CD4-positive, alpha-beta memory T cell (primary cell): ENCODE results near the gene SCN5A. TPM values are rescaled to one million over a fixed set of nuclear protein-coding genes. Genes with fewer than 3 reads are reported as not detected.

Experiments used
- CTCF ChIA-PET: fragments of 350-600 bp; sonication (Branson Sonifier 250); formaldehyde crosslinking; loops from one replicate; lab custom pipeline; 2021; ENCODE audit warnings: inconsistent platforms; ENCODE audit not compliant: partially characterized antibody; lab: Charles Lee
- POLR2A ChIA-PET: fragments of 350-600 bp; sonication (Branson Sonifier 250); formaldehyde crosslinking; loops from one replicate; lab custom pipeline; 2021; ENCODE audit not compliant: partially characterized antibody; lab: Charles Lee
- DNase-seq, 5 donors: peaks; one replicate each; pipeline versions ENCODE4 v3.0.0 to v3.0.0-alpha.2; 2020 to 2022; ENCODE audit warnings: mixed read lengths in 1 of 5
- H3K27ac ChIP-seq: one replicate; pipeline ENCODE4 v1.7.0; 2013; ENCODE audit warnings: low read depth, low read length
- H3K27me3 ChIP-seq: 2 replicates; pipeline ENCODE4 v1.7.0; 2013; ENCODE audit warnings: mild to moderate bottlenecking, low read length, moderate library complexity; ENCODE audit not compliant: insufficient read depth
- H3K36me3 ChIP-seq: 2 replicates; pipeline ENCODE4 v1.7.0; 2013; ENCODE audit warnings: mild to moderate bottlenecking, low read length, moderate library complexity; ENCODE audit not compliant: insufficient read depth
- H3K4me1 ChIP-seq: 2 replicates; pipeline ENCODE4 v1.7.0; 2013; ENCODE audit warnings: mild to moderate bottlenecking, low read length, moderate library complexity; ENCODE audit not compliant: insufficient read depth
- H3K4me3 ChIP-seq, 2 donors: one replicate each; pipeline ENCODE4 v1.7.0; 2013; ENCODE audit warnings: low read length in 2 of 2, mild to moderate bottlenecking in 1 of 2
- H3K9me3 ChIP-seq, 2 donors: one replicate each; pipeline ENCODE4 v1.7.0; 2013; ENCODE audit warnings: low read length in 2 of 2, control low read depth in 1 of 2; ENCODE audit not compliant: control insufficient read depth in 1 of 2
- H3K27ac Mint-ChIP-seq, 7 donors: one replicate each; pipeline ENCODE4 v1.8.0; 2020 to 2021; ENCODE audit warnings: mixed read lengths in 7 of 7, mild to moderate bottlenecking in 6 of 7, inconsistent platforms in 3 of 7, moderate library complexity in 3 of 7
- H3K27me3 Mint-ChIP-seq, 2 donors: one replicate each; pipeline ENCODE4 v1.8.0; 2020 to 2021; ENCODE audit warnings: mixed read lengths in 2 of 2
- H3K36me3 Mint-ChIP-seq, 2 donors: one replicate each; pipeline ENCODE4 v1.8.0; 2020 to 2021; ENCODE audit warnings: mixed read lengths in 2 of 2, inconsistent platforms in 1 of 2, mild to moderate bottlenecking in 1 of 2
- H3K4me1 Mint-ChIP-seq, 4 donors: one replicate each; pipeline ENCODE4 v1.8.0; 2020 to 2021; ENCODE audit warnings: mixed read lengths in 4 of 4, mild to moderate bottlenecking in 1 of 4
- H3K4me3 Mint-ChIP-seq, 8 donors: one replicate each; pipeline ENCODE4 v1.8.0; 2020 to 2021; ENCODE audit warnings: mixed read lengths in 8 of 8, mild to moderate bottlenecking in 7 of 8, moderate library complexity in 6 of 8, inconsistent platforms in 3 of 8
- H3K9me3 Mint-ChIP-seq, 8 donors: one replicate each; pipeline ENCODE4 v1.8.0; 2020 to 2021; ENCODE audit warnings: mixed read lengths in 8 of 8, mild to moderate bottlenecking in 5 of 8, inconsistent platforms in 3 of 8, moderate library complexity in 1 of 8
- intact Hi-C: fragments of 100-400 bp; cut with micrococcal nuclease; formaldehyde crosslinking; loops from one replicate; pipeline ENCODE4 v1.15.1; 2023
- polyA plus RNA-seq, 2 donors: library from polyadenylated mRNA; unstranded; fragments of 300-500 nt; fragmentation: Illumina TruSeq; gene quantifications; one replicate each; pipeline ENCODE4 v1.2.3, GENCODE V29; 2021
- total RNA-seq, 2 experiments: library from RNA; stranded (reverse); gene quantifications; one replicate each; pipeline ENCODE4 v1.2.3, GENCODE V29; 2021

The SCN5A gene
- total and polyA plus RNA-seq, 4 experiments from 2014 or later = 0.12 to 0.47 TPM; not detected in 2

DNA sequence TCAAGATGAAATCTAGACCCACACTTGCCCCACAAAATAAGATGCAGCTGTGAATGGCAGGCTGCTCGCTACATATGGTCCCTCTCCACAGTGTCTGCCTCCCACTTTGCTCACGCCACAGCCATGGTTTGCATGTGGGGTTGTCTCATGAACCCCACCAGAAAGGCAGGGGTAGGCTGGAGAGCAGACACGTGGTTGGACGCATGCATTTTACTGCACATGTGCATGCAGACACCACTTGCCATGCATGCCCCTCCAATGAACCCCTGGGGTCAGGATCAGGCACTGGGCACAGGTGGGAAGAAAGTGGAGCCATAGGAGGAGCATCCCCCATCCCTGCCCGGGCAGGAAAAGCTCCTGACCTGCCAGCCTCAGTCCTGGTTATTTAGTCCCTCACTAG lies 20.7 kb downstream of the SCN5A start:
- Histone ChIP-seq H3K27ac (no peak overlapping the region), H3K36me3 (no peaks in the 10 kb centered on the region), H3K9me3 (no peaks in the 10 kb centered on the region), H3K4me3 (no peak overlapping the region), H3K4me1 (no peaks in the 10 kb centered on the region), H3K27me3 (no peaks in the 10 kb centered on the region)
- intact Hi-C loops = no loop called here
- DNase-seq = no peak
- POLR2A ChIA-PET = no interaction called here
- Mint-ChIP-seq H3K4me3 (no peak overlapping the region), H3K9me3 (no peaks in the 10 kb centered on the region), H3K4me1 (peaks cover 0 to 3% (median 0%) of the 10 kb centered on the region in 4 donors), H3K27me3 (no peaks in the 10 kb centered on the region), H3K36me3 (no peaks in the 10 kb centered on the region), H3K27ac (no peak overlapping the region)
- CTCF ChIA-PET = interaction anchor here (3.4 kb wide), 1 partner anchor 108 kb away, joined by 10 read pairs; no protein-coding TSS in a partner anchor

DNA sequence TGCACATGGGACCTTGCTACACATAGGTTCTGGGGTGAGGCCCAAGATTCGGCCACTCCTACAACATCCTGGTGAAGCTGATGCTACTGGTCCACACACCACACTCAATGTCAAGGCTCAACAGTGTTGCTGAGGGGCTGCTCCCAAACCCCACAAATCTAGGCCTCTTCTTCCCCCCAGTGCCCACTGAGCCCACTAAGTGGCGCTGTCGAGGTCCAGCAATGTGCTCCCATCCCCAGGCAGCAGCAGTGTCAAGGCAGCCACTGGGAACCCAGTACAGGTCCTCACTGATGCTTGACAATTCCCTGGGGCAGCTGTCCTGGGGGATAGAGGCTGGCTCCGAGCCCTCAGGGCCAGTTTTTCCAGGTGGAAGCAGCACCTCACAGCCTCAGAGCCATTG lies 21.5 kb downstream of the SCN5A start:
- ChIA-PET CTCF (interaction anchor here (1.4 kb wide), 1 partner anchor 106 kb away, joined by 3 read pairs; no protein-coding TSS in a partner anchor), POLR2A (no interaction called here)

DNA sequence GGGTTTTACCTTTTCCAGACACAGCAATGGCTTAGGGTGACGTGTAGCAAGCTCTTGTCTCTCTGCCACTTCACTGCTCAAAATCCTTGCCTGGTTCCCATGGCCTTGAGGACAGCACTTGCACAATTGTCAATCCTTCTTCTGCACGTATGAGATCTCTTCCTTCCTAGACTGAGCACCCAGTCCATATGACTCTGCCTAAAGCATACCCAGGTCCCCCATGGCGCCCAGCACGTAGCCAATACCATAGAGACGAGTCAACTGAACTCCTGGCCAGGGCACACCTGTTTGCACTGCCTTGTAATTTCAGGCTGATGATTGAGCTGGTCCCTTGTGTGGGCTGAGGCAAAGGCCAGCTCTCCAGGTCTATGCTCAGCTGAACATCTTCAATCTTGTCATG lies 23.3 kb downstream of the SCN5A start:
- Mint-ChIP-seq H3K4me3 (no peak overlapping the region), H3K9me3 (no peaks in the 10 kb centered on the region), H3K4me1 (no peaks in the 10 kb centered on the region), H3K27me3 (no peaks in the 10 kb centered on the region), H3K27ac (no peak overlapping the region), H3K36me3 (no peaks in the 10 kb centered on the region)
- Histone ChIP-seq H3K27ac (no peak overlapping the region), H3K9me3 (no peaks in the 10 kb centered on the region), H3K27me3 (no peaks in the 10 kb centered on the region), H3K4me1 (no peaks in the 10 kb centered on the region), H3K36me3 (no peaks in the 10 kb centered on the region), H3K4me3 (no peak overlapping the region)
- ChIA-PET CTCF (no interaction called here), POLR2A (no interaction called here)
- intact Hi-C loops = no loop called here
- DNase-seq = no peak

More for the DNA sequence above, 21.5 kb downstream of the SCN5A start:
- DNase-seq = no peak
- H3K9me3 Mint-ChIP-seq = no peaks in the 10 kb centered on the region
- H3K27me3 ChIP-seq = no peaks in the 10 kb centered on the region
- intact Hi-C loops = no loop called here
- H3K4me1 Mint-ChIP-seq = no peaks in the 10 kb centered on the region
- H3K27ac Mint-ChIP-seq = no peak overlapping the region
- H3K4me1 ChIP-seq = no peaks in the 10 kb centered on the region
- no peaks in the 10 kb centered on the region for H3K27me3 Mint-ChIP-seq
- no peak overlapping the region for H3K4me3 Mint-ChIP-seq
- no peaks in the 10 kb centered on the region for H3K36me3 ChIP-seq
- no peaks in the 10 kb centered on the region for H3K36me3 Mint-ChIP-seq
- no peak overlapping the region for H3K4me3 ChIP-seq
- no peaks in the 10 kb centered on the region for H3K9me3 ChIP-seq
- H3K27ac ChIP-seq = no peak overlapping the region

DNA sequence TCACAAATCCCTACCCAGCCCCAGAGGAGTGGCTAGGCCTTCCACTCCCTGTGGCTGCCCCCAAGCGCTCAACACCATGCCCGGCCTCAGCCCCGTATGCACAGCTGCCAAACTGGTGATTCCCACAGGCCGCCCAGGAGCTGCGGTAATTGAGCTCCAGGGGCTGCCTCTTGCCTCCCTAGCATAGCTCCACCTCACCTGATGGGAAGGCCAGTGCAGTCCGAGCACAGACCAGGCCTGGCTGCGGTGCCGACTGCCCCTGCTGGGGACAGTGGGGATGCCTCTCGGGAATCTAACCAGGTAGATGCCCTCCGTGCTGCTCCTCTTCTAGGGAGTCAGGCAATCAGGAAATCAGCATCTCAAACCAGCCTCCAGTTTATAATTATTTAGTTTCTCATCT lies 25.9 kb downstream of the SCN5A start:
- intact Hi-C loops = no loop called here
- Histone ChIP-seq H3K36me3 (no peaks in the 10 kb centered on the region), H3K4me3 (no peak overlapping the region), H3K9me3 (no peaks in the 10 kb centered on the region), H3K27me3 (no peaks in the 10 kb centered on the region), H3K27ac (no peak overlapping the region), H3K4me1 (no peaks in the 10 kb centered on the region)
- H3K27ac Mint-ChIP-seq = no peak overlapping the region
- CTCF ChIA-PET = no interaction called here
- no peak for DNase-seq
- H3K9me3 Mint-ChIP-seq = no peaks in the 10 kb centered on the region
- no peaks in the 10 kb centered on the region for H3K4me1 Mint-ChIP-seq
- no peaks in the 10 kb centered on the region for H3K36me3 Mint-ChIP-seq
- POLR2A ChIA-PET = no interaction called here
- no peak overlapping the region for H3K4me3 Mint-ChIP-seq
- no peaks in the 10 kb centered on the region for H3K27me3 Mint-ChIP-seq

DNA sequence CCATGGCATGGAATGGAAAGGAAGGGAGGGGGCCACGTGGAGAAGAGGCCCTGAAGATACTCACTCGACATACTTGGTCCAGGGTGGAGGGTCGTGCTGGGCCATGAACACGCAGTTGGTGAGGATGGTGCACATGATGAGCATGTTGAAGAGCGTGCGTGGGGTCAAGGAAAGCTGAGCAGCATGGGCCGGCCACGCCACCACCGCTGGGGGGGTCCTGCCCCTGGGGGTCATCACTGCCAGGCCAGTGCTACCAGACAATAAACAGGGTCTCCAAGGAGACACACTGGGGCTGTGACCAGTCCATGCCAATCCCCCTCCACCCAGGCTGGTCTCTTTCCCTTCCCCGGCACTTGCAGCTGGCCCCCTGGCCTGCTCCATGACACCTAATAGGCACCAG lies 27.2 kb downstream of the SCN5A start:
- intact Hi-C loops = no loop called here
- Mint-ChIP-seq H3K4me3 (no peak overlapping the region), H3K27me3 (no peaks in the 10 kb centered on the region), H3K9me3 (no peaks in the 10 kb centered on the region), H3K36me3 (no peaks in the 10 kb centered on the region), H3K27ac (peak overlapping the region in 1 of 7 donors; percentile 19), H3K4me1 (no peaks in the 10 kb centered on the region)
- Histone ChIP-seq H3K27me3 (no peaks in the 10 kb centered on the region), H3K36me3 (no peaks in the 10 kb centered on the region), H3K9me3 (no peaks in the 10 kb centered on the region), H3K27ac (no peak overlapping the region), H3K4me3 (no peak overlapping the region), H3K4me1 (no peaks in the 10 kb centered on the region)
- no peak for DNase-seq
- CTCF ChIA-PET = no interaction called here
- POLR2A ChIA-PET = no interaction called here

DNA sequence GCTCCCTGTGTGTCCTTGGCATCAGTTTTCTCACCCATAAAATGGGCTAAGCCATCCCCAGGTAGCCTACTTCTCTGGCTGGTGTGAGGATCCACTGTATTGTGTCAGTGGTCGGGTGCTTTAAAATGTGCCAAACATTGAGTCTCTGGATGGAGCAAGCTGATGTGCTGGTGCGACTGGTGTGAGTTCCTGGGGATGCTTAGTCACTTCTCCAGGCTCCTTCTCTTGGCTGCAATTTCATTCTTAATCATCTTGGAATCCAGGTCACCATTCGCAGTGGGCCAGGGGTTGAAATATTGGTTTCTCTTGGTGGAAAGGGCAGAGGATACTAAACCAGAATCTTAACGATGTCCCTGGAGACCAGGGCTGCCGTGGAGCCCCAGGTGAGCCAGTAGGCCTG lies 29.3 kb downstream of the SCN5A start:
- ChIA-PET CTCF (no interaction called here), POLR2A (no interaction called here)
- Mint-ChIP-seq H3K36me3 (no peaks in the 10 kb centered on the region), H3K27ac (no peak overlapping the region), H3K4me3 (no peak overlapping the region), H3K9me3 (no peaks in the 10 kb centered on the region), H3K4me1 (no peaks in the 10 kb centered on the region), H3K27me3 (no peaks in the 10 kb centered on the region)
- Histone ChIP-seq H3K27ac (no peak overlapping the region), H3K9me3 (no peaks in the 10 kb centered on the region), H3K27me3 (no peaks in the 10 kb centered on the region), H3K36me3 (no peaks in the 10 kb centered on the region), H3K4me3 (no peak overlapping the region), H3K4me1 (no peaks in the 10 kb centered on the region)
- intact Hi-C loops = no loop called here
- no peak for DNase-seq

DNA sequence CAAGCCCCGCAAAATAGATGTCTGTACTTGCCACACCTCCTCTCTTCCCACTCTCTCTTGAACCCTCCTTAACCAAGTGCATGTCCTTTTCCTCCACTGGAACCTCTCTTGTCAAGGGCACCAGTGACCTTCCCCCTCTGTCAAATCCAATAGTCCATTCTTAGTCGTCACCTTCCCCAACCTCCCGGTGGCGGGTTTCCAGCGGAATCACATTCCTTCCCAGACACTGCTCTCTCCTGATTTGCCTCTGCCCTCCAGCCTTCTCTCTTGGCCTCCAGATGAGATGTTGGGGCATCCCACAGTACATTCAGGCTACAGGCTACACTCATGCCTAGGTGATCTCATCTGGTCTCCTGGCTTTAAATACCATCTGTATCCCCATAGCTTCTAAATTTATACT lies 31.1 kb downstream of the SCN5A start:
- DNase-seq = no peak
- Histone ChIP-seq H3K27ac (no peak overlapping the region), H3K9me3 (no peaks in the 10 kb centered on the region), H3K4me1 (no peaks in the 10 kb centered on the region), H3K36me3 (no peaks in the 10 kb centered on the region), H3K4me3 (no peak overlapping the region), H3K27me3 (no peaks in the 10 kb centered on the region)
- H3K4me1 Mint-ChIP-seq = no peaks in the 10 kb centered on the region
- intact Hi-C loops = no loop called here
- H3K27me3 Mint-ChIP-seq = no peaks in the 10 kb centered on the region
- ChIA-PET POLR2A (no interaction called here), CTCF (interaction anchor here (1.3 kb wide), 1 partner anchor 13 kb away, joined by 3 read pairs; no protein-coding TSS in a partner anchor)
- no peaks in the 10 kb centered on the region for H3K9me3 Mint-ChIP-seq
- no peak overlapping the region for H3K4me3 Mint-ChIP-seq
- H3K27ac Mint-ChIP-seq = no peak overlapping the region
- H3K36me3 Mint-ChIP-seq = no peaks in the 10 kb centered on the region

DNA sequence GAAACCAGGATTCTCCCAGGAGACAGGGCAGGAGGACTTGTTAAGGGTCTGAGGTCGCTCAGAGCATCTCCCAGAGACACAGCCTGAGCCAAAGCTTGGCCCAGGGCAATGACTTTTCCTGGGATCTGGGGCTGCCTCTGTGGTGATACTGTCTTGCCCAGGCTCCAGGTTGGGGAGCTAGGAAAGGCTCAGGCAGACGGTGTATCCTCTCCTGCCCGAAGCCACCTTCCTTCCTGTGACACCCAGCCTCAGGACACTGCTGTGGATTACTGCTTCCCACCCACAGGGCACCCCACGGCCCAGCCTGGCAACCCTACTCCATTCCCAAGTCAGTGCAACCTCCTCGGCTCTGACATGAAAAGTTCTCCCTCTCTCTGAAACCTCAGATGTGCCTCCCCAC lies 31.9 kb downstream of the SCN5A start:
- intact Hi-C loops = no loop called here

More for the DNA sequence above, 31.9 kb downstream of the SCN5A start:
- Mint-ChIP-seq H3K9me3 (no peaks in the 10 kb centered on the region), H3K27ac (no peak overlapping the region), H3K4me1 (no peaks in the 10 kb centered on the region), H3K36me3 (no peaks in the 10 kb centered on the region), H3K4me3 (no peak overlapping the region), H3K27me3 (no peaks in the 10 kb centered on the region)
- Histone ChIP-seq H3K4me1 (no peaks in the 10 kb centered on the region), H3K36me3 (no peaks in the 10 kb centered on the region), H3K4me3 (no peak overlapping the region), H3K9me3 (no peaks in the 10 kb centered on the region), H3K27ac (no peak overlapping the region), H3K27me3 (no peaks in the 10 kb centered on the region)
- ChIA-PET CTCF (interaction anchor here (1.1 to 1.3 kb wide), 2 partner anchors 12 to 34 kb away, joined by 3 to 6 read pairs; no protein-coding TSS in a partner anchor), POLR2A (no interaction called here)
- DNase-seq = no peak
